HCT116 (cell line): ENCODE data around the gene XPO4.

Experiments used
- CEBPB ChIP-seq: IDR thresholded peaks from 2 replicates; pipeline ENCODE4 v1.6.1; 2012; ENCODE audit warnings: low read depth
- CTCF ChIP-seq, 3 experiments: fragments of 200-600 bp in 1 of 3; sonication (generic) in 1 of 3; IDR thresholded peaks in 2 of 3; conservative IDR thresholded peaks in 1 of 3; 2 replicates each; pipeline ENCODE4 v1.5.1; 2012 to 2017; ENCODE audit warnings: low read depth in 2 of 3, low read length in 2 of 3, antibody characterized with exemption in 1 of 3, borderline replicate concordance in 1 of 3, control low read depth in 1 of 3, mild to moderate bottlenecking in 1 of 3, mixed read lengths in 1 of 3, mixed run types in 1 of 3, moderate library complexity in 1 of 3; ENCODE audit not compliant: insufficient read depth in 1 of 3
- EGR1 ChIP-seq: IDR thresholded peaks from 2 replicates; pipeline ENCODE4 v1.6.1; 2012; ENCODE audit warnings: low read depth
- EZH2 ChIP-seq: fragments of 200-600 bp; sonication (generic); IDR thresholded peaks from 2 replicates; pipeline ENCODE4 v1.6.1; 2017; ENCODE audit warnings: antibody characterized with exemption, mixed run types
- EZH2phosphoT487 ChIP-seq: fragments of 200-600 bp; IDR thresholded peaks from 2 replicates; pipeline ENCODE4 v1.6.1; 2018; ENCODE audit warnings: antibody characterized with exemption, borderline replicate concordance
- POLR2A ChIP-seq: IDR thresholded peaks from 2 replicates; pipeline ENCODE4 v1.7.0; 2011; ENCODE audit warnings: borderline replicate concordance; ENCODE audit not compliant: insufficient read depth, insufficient read length; ENCODE audit errors: extremely low read depth
- POLR2AphosphoS5 ChIP-seq: IDR thresholded peaks from 2 replicates; pipeline ENCODE4 v1.6.1; 2011; ENCODE audit warnings: mild to moderate bottlenecking, low read depth, low read length, moderate library complexity
- RAD21 ChIP-seq: IDR thresholded peaks from 2 replicates; pipeline ENCODE4 v1.6.1; 2012; ENCODE audit warnings: low read depth, mild to moderate bottlenecking
- SP1 ChIP-seq: IDR thresholded peaks from 2 replicates; pipeline ENCODE4 v1.6.1; 2012; ENCODE audit warnings: low read depth
- ZNF274 ChIP-seq: fragments of 200-500 bp; sonication (Bioruptor generic); IDR thresholded peaks from 2 replicates; pipeline ENCODE4 v1.6.1; 2014; ENCODE audit warnings: mild to moderate bottlenecking, low read depth, low read length, inconsistent platforms
- TF ChIP-seq, protein P1 (sequence below): IDR thresholded peaks from 2 replicates; pipeline ENCODE4 v1.6.1; 2011; ENCODE audit warnings: mild to moderate bottlenecking, low read length, moderate library complexity; ENCODE audit not compliant: insufficient replicate concordance; ENCODE audit errors: extremely low read depth
- TF ChIP-seq, protein P2 (sequence below): IDR thresholded peaks from 2 replicates; pipeline ENCODE4 v1.6.1; 2012; ENCODE audit warnings: low read depth

GRCh38 chr13:20877902-20878301, 24.6 kb downstream of the XPO4 start:
- TF ChIP-seq CTCF (IDR thresholded peaks at IDR 0.05 in 2 of 3, conservative IDR thresholded peaks at IDR 0.05 in 1 of 3; ENCODE audit: borderline replicate concordance in 1 of 3, insufficient read depth in 1 of 3, low read depth in 2 of 3, low read length in 2 of 3) (no peak), POLR2A (no peak), POLR2AphosphoS5 (no peak), ZNF274 (no peak), EGR1 (no peak), SP1 (no peak), CEBPB (no peak), RAD21 (no peak), EZH2 (no peak), EZH2phosphoT487 (no peak)
- TF ChIP-seq, protein P1, sequence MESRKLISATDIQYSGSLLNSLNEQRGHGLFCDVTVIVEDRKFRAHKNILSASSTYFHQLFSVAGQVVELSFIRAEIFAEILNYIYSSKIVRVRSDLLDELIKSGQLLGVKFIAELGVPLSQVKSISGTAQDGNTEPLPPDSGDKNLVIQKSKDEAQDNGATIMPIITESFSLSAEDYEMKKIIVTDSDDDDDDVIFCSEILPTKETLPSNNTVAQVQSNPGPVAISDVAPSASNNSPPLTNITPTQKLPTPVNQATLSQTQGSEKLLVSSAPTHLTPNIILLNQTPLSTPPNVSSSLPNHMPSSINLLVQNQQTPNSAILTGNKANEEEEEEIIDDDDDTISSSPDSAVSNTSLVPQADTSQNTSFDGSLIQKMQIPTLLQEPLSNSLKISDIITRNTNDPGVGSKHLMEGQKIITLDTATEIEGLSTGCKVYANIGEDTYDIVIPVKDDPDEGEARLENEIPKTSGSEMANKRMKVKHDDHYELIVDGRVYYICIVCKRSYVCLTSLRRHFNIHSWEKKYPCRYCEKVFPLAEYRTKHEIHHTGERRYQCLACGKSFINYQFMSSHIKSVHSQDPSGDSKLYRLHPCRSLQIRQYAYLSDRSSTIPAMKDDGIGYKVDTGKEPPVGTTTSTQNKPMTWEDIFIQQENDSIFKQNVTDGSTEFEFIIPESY = no peak
- TF ChIP-seq, protein P2, sequence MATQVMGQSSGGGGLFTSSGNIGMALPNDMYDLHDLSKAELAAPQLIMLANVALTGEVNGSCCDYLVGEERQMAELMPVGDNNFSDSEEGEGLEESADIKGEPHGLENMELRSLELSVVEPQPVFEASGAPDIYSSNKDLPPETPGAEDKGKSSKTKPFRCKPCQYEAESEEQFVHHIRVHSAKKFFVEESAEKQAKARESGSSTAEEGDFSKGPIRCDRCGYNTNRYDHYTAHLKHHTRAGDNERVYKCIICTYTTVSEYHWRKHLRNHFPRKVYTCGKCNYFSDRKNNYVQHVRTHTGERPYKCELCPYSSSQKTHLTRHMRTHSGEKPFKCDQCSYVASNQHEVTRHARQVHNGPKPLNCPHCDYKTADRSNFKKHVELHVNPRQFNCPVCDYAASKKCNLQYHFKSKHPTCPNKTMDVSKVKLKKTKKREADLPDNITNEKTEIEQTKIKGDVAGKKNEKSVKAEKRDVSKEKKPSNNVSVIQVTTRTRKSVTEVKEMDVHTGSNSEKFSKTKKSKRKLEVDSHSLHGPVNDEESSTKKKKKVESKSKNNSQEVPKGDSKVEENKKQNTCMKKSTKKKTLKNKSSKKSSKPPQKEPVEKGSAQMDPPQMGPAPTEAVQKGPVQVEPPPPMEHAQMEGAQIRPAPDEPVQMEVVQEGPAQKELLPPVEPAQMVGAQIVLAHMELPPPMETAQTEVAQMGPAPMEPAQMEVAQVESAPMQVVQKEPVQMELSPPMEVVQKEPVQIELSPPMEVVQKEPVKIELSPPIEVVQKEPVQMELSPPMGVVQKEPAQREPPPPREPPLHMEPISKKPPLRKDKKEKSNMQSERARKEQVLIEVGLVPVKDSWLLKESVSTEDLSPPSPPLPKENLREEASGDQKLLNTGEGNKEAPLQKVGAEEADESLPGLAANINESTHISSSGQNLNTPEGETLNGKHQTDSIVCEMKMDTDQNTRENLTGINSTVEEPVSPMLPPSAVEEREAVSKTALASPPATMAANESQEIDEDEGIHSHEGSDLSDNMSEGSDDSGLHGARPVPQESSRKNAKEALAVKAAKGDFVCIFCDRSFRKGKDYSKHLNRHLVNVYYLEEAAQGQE = no peak
